GM12878 (cell line): ENCODE data around the gene FITM1. TPM values are rescaled to one million over a fixed set of nuclear protein-coding genes. Genes with fewer than 3 reads are reported as not detected.

Experiments used
- BMI1 ChIP-seq: fragments of 450-650 bp; IDR thresholded peaks from 2 replicates; pipeline ENCODE4 v1.6.1; 2016; ENCODE audit warnings: mild to moderate bottlenecking, moderate library complexity, borderline replicate concordance
- CREB1 ChIP-seq: IDR thresholded peaks from 2 replicates; pipeline ENCODE4 v1.6.1; 2012; ENCODE audit warnings: low read depth, mild to moderate bottlenecking, inconsistent platforms
- CUX1 ChIP-seq: IDR thresholded peaks from 2 replicates; pipeline ENCODE4 v1.6.1; 2012; ENCODE audit warnings: improper control_type of control experiment, low read depth, low read length; ENCODE audit not compliant: insufficient replicate concordance
- IRF5 ChIP-seq: fragments of 450-650 bp; IDR thresholded peaks from 2 replicates; pipeline ENCODE4 v1.6.1; 2017; ENCODE audit warnings: borderline replicate concordance
- SIN3A ChIP-seq: IDR thresholded peaks from 2 replicates; pipeline ENCODE4 v1.6.1; 2012; ENCODE audit warnings: low read depth, low read length, improper control_type of control experiment
- SMARCA5 ChIP-seq: fragments of 450-650 bp; IDR thresholded peaks from 2 replicates; pipeline ENCODE4 v1.6.1; 2017; ENCODE audit warnings: mild to moderate bottlenecking
- ZNF384 ChIP-seq: IDR thresholded peaks from 2 replicates; pipeline ENCODE4 v1.6.1; 2012; ENCODE audit warnings: low read depth, mild to moderate bottlenecking, low read length, improper control_type of control experiment, borderline replicate concordance
- polyA plus RNA-seq, 11 experiments: library from polyadenylated mRNA; depleted of rRNA in 4 of 11; unstranded in 6 of 11; stranded (reverse) in 5 of 11; fragments of >200 nt; fragmentation: Nextera tagmentation in 4 of 11; fragmentation: Illumina TruSeq in 1 of 11; extraction: Ambion mirVana in 4 of 11; extraction: Trizol in 1 of 11; gene quantifications; 1 replicate in 1 of 11; 2 replicates in 10 of 11; pipeline versions ENCODE4 v1.2.1 to v1.2.3, GENCODE V29; 2011 to 2016; ENCODE audit warnings: inconsistent platforms in 2 of 11, missing spikeins in 2 of 11, low read depth in 1 of 11
- total RNA-seq, 4 experiments: library from RNA; depleted of rRNA in 3 of 4; stranded (reverse); fragments of >200 nt in 3 of 4; fragmentation: Illumina TruSeq in 1 of 4; extraction: Trizol in 1 of 4; gene quantifications; 2 replicates each; pipeline versions ENCODE4 v1.2.1 to v1.2.3, GENCODE V29; 2013 to 2021

Gene FITM1
- total and polyA plus RNA-seq, 10 of the 15 experiments (the other 5 are each of a cell fraction or from before 2014, with no cell fraction given): 0.11 to 1.9 (median 0.45) TPM; not detected in 2

GRCh38 chr14:24081739-24082211 lies 48.7 kb upstream of the FITM1 start (continued):
- no peak for TF ChIP-seq CUX1
- TF ChIP-seq IRF5: no peak
- no peak for TF ChIP-seq CREB1
- TF ChIP-seq SIN3A: no peak
- TF ChIP-seq BMI1: no peak
- no peak for TF ChIP-seq SMARCA5
- no peak for TF ChIP-seq ZNF384
- TF ChIP-seq, all 136 proteins: peak for 0
